T-helper 2 cell treated with Interferon-gamma antibody and Interleukin-4, amounts not matched to agents 5 μg/mL and 100 μg/mL, for 36 hours (primary cell): Measurements from ENCODE around the gene HELB.

Experiments
- DNase-seq: peaks from one replicate; pipeline ENCODE4 v3.0.0; 2021; ENCODE audit warnings: low spot score
- H3K27ac Mint-ChIP-seq: one replicate; pipeline ENCODE4 v1.8.0; 2021; ENCODE audit warnings: mild to moderate bottlenecking, mixed read lengths
- H3K27me3 Mint-ChIP-seq: one replicate; pipeline ENCODE4 v1.8.0; 2021; ENCODE audit warnings: low read depth, mixed read lengths
- H3K36me3 Mint-ChIP-seq: one replicate; pipeline ENCODE4 v1.8.0; 2021; ENCODE audit warnings: low read depth, mixed read lengths
- H3K4me1 Mint-ChIP-seq: one replicate; pipeline ENCODE4 v1.8.0; 2021; ENCODE audit warnings: low read depth, mixed read lengths
- H3K4me3 Mint-ChIP-seq: one replicate; pipeline ENCODE4 v1.8.0; 2022; ENCODE audit warnings: mild to moderate bottlenecking, moderate library complexity, mixed read lengths
- H3K9me3 Mint-ChIP-seq: one replicate; pipeline ENCODE4 v1.8.0; 2021; ENCODE audit warnings: mixed read lengths

HELB gene

DNA sequence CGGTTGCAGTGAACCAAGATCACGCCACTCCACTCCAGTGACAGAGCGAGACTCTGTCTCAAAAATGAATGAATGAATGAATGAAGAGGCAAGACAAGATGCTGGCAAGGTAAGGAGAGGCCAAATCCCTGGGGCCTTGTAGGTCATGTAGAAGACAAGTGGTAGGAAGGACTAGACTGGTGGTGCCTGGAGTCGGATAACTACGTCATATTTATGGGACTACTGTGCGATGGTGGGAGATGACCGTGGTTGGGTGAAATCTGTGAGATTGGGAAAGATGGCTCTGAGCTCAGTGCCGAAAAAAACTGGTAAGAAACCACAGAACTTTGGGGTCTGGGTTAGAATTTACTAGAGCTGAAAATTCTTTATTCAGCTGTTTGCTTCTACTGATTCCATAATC lies 50.6 kb downstream of the HELB start:
- Mint-ChIP-seq H3K27me3 (no peaks in the 10 kb centered on the region), H3K4me3 (no peak overlapping the region), H3K27ac (no peak overlapping the region), H3K4me1 (peaks cover 7% of the 10 kb centered on the region), H3K36me3 (peaks cover 30% of the 10 kb centered on the region), H3K9me3 (no peaks in the 10 kb centered on the region)
- no peak for DNase-seq

- peaks cover 7% of the 10 kb centered on the region for H3K4me1 Mint-ChIP-seq
- DNase-seq: no peak
- no peak overlapping the region for H3K27ac Mint-ChIP-seq
- no peaks in the 10 kb centered on the region for H3K9me3 Mint-ChIP-seq
- no peaks in the 10 kb centered on the region for H3K27me3 Mint-ChIP-seq
- peaks cover 28% of the 10 kb centered on the region for H3K36me3 Mint-ChIP-seq
- no peak overlapping the region for H3K4me3 Mint-ChIP-seq
Measured at GRCh38 chr12:66354291-66354690, 52.0 kb downstream of the HELB start.

GRCh38 chr12:66359300-66359699 lies 57.0 kb downstream of the HELB start:
- H3K36me3 Mint-ChIP-seq: peaks cover 2% of the 10 kb centered on the region
- H3K27me3 Mint-ChIP-seq: no peaks in the 10 kb centered on the region
- no peaks in the 10 kb centered on the region for H3K9me3 Mint-ChIP-seq
- H3K4me3 Mint-ChIP-seq: no peak overlapping the region
- DNase-seq: no peak
- H3K27ac Mint-ChIP-seq: no peak overlapping the region
- no peaks in the 10 kb centered on the region for H3K4me1 Mint-ChIP-seq

DNA sequence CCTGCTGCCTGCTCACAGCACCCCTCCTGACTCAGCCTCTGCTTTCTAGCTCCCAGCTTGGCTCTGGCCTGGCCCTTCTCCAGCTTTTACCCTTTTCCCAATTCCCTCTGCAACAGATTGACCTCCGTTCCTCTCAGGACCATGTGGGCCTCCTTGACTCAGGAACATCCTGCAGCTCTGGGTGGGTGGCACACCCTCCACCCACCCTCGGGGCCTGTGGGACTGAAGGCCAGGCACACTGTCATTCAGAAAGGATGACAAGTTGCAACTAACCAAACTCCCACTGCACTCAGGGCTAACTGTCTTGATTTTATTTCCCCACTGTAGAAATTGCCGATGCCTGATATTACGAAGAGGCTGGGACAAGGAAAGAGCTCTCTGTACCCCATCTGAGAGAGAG lies 59.4 kb downstream of the HELB start:
- H3K27ac Mint-ChIP-seq: no peak overlapping the region

GRCh38 chr12:66365718-66366490 lies 63.6 kb downstream of the HELB start:
- Mint-ChIP-seq H3K9me3 (no peaks in the 10 kb centered on the region), H3K4me3 (no peak overlapping the region), H3K36me3 (peaks cover 2% of the 10 kb centered on the region), H3K27ac (no peak overlapping the region), H3K4me1 (no peaks in the 10 kb centered on the region), H3K27me3 (no peaks in the 10 kb centered on the region)
- DNase-seq: no peak

More for the DNA sequence above, 59.4 kb downstream of the HELB start:
- Mint-ChIP-seq H3K27me3 (no peaks in the 10 kb centered on the region), H3K9me3 (no peaks in the 10 kb centered on the region), H3K36me3 (peaks cover 2% of the 10 kb centered on the region), H3K4me1 (no peaks in the 10 kb centered on the region), H3K4me3 (no peak overlapping the region)
- DNase-seq: no peak

GRCh38 chr12:66367015-66367667 lies 64.8 kb downstream of the HELB start:
- no peak for DNase-seq
- H3K36me3 Mint-ChIP-seq: peaks cover 2% of the 10 kb centered on the region
- H3K27me3 Mint-ChIP-seq: no peaks in the 10 kb centered on the region
- H3K27ac Mint-ChIP-seq: no peak overlapping the region
- H3K4me1 Mint-ChIP-seq: no peaks in the 10 kb centered on the region
- H3K4me3 Mint-ChIP-seq: no peak overlapping the region
- H3K9me3 Mint-ChIP-seq: no peaks in the 10 kb centered on the region

- Mint-ChIP-seq H3K27ac (no peak overlapping the region), H3K9me3 (no peaks in the 10 kb centered on the region), H3K4me1 (no peaks in the 10 kb centered on the region), H3K27me3 (no peaks in the 10 kb centered on the region), H3K36me3 (peaks cover 1% of the 10 kb centered on the region), H3K4me3 (no peak overlapping the region)
- no peak for DNase-seq
Measured at GRCh38 chr12:66371982-66372381, 69.7 kb downstream of the HELB start.

- DNase-seq: no peak
- no peaks in the 10 kb centered on the region for H3K4me1 Mint-ChIP-seq
- no peak overlapping the region for H3K27ac Mint-ChIP-seq
Measured at GRCh38 chr12:66375560-66375959, 73.3 kb downstream of the HELB start.

GRCh38 chr12:66379616-66380015 lies 77.3 kb downstream of the HELB start:
- H3K27ac Mint-ChIP-seq: no peak overlapping the region
- H3K4me1 Mint-ChIP-seq: peaks cover 4% of the 10 kb centered on the region
- H3K36me3 Mint-ChIP-seq: peaks cover 2% of the 10 kb centered on the region
- no peak overlapping the region for H3K4me3 Mint-ChIP-seq
- H3K9me3 Mint-ChIP-seq: no peaks in the 10 kb centered on the region
- no peak for DNase-seq
- H3K27me3 Mint-ChIP-seq: no peaks in the 10 kb centered on the region

More at GRCh38 chr12:66375560-66375959, 73.3 kb downstream of the HELB start:
- H3K4me3 Mint-ChIP-seq: no peak overlapping the region
- H3K27me3 Mint-ChIP-seq: no peaks in the 10 kb centered on the region
- peaks cover 1% of the 10 kb centered on the region for H3K36me3 Mint-ChIP-seq
- no peaks in the 10 kb centered on the region for H3K9me3 Mint-ChIP-seq

DNA sequence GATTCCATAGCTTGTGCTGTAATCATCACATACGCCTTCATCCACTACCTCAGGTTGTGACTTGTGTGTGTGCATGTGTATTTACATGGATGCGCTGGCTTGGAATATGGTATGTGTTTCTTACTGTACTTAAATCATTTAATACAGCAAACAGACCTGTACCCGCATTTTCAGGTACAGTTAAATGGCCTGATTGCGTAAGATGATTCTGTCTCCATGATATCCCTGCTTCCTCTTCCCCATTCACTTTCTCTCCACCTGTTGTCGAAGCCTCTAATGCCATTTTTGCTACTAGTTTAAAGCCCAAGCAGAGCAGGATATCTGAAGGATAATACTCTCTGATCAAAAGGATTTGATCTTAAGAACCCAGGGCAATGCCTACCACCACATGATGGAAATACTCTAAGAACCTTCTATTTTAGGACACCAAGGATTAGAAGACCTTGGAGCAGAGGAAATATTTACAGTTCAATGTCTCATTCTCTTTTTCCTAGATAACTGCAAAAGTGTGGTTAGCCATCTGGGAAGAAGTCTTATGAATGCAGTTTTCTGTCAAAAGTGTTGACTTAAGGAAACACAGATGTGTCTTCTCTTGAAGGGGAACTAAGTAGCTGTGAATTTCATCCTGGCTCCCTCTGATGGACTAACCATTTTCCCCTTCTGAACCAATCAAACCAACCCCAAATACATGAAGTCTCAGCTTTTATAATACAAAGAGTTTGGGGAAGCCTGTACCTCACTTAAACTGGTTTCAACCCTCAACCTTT lies 78.7 kb downstream of the HELB start:
- peaks cover 4% of the 10 kb centered on the region for H3K4me1 Mint-ChIP-seq
- H3K4me3 Mint-ChIP-seq: no peak overlapping the region
- peaks cover 2% of the 10 kb centered on the region for H3K36me3 Mint-ChIP-seq
- no peaks in the 10 kb centered on the region for H3K27me3 Mint-ChIP-seq
- H3K27ac Mint-ChIP-seq: no peak overlapping the region
- no peak for DNase-seq
- no peaks in the 10 kb centered on the region for H3K9me3 Mint-ChIP-seq

DNA sequence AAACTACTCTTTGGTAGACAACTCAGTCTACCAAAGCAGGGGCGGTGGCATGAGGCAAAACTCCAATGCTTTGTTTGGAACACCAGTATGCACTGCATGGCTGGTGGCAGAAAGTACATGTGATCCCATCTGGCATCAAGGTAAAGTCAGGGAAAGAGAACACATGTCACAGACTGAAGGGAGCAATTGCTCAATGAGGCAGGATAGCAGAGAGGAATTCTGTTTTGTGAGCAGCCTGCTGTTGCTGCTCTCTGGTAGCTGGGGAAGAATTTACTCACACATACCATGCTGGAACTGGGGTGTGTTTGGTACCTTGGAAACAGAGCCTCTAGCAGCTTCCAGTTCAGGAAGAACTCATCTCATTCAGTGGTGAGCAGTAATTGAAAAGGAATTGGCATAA lies 84.8 kb downstream of the HELB start:
- Mint-ChIP-seq H3K9me3 (no peaks in the 10 kb centered on the region), H3K4me3 (no peak overlapping the region), H3K27ac (no peak overlapping the region), H3K36me3 (peaks cover 3% of the 10 kb centered on the region), H3K4me1 (peaks cover 4% of the 10 kb centered on the region), H3K27me3 (peaks cover 28% of the 10 kb centered on the region)
- no peak for DNase-seq
